DND-41 (cell line): Measurements from ENCODE around the gene NLGN4Y.

Experiments used
- CTCF ChIP-seq: IDR thresholded peaks from 2 replicates; pipeline ENCODE4 v1.5.1; 2012; ENCODE audit warnings: borderline replicate concordance, low read length, moderate library complexity, mild to moderate bottlenecking; ENCODE audit not compliant: poor library complexity, severe bottlenecking; ENCODE audit errors: extremely low read depth
- EZH2 ChIP-seq: IDR thresholded peaks from 3 replicates; pipeline ENCODE4 v1.6.1; 2012; ENCODE audit warnings: borderline replicate concordance, low read depth, mild to moderate bottlenecking, moderate library complexity, low read length, inconsistent platforms; ENCODE audit not compliant: severe bottlenecking

GRCh38 chrY:14536703-14537102 is 12.4 kb downstream of the NLGN4Y start:
- TF ChIP-seq CTCF, result no peak
- TF ChIP-seq EZH2, result no peak
